A549 (cell line): Measurements from ENCODE around the gene EXOC4.

Source experiments
- CBX8 ChIP-seq: fragments of 200-600 bp; sonication (generic); IDR thresholded peaks from 2 replicates; pipeline ENCODE4 v1.6.1; 2016
- CTCF ChIP-seq: fragments of >200 bp; sonication (Bioruptor Twin); formaldehyde crosslinking; IDR thresholded peaks from 3 replicates; pipeline ENCODE4 v1.5.1; 2016
- ESRRA ChIP-seq: fragments of 150-350 bp; IDR thresholded peaks from 2 replicates; pipeline ENCODE4 v1.6.1; 2014; ENCODE audit warnings: mild to moderate bottlenecking, low read length, borderline replicate concordance
- HOXA7 ChIP-seq: fragments of 250-450 bp; sonication (Bioruptor Pico); IDR thresholded peaks from 2 replicates; pipeline ENCODE4 v1.5.0; 2020; ENCODE audit warnings: mild to moderate bottlenecking, moderate library complexity
- KDM1A ChIP-seq: fragments of 200-600 bp; sonication (generic); IDR thresholded peaks from 2 replicates; pipeline ENCODE4 v1.6.1; 2016; ENCODE audit warnings: low read depth, mild to moderate bottlenecking
- MAX ChIP-seq: IDR thresholded peaks from 2 replicates; pipeline ENCODE4 v1.6.1; 2012
- POLR2A ChIP-seq: IDR thresholded peaks from 2 replicates; pipeline ENCODE4 v1.6.1; 2012; ENCODE audit warnings: mild to moderate bottlenecking, low read length
- RARB ChIP-seq: fragments of 250-450 bp; sonication (Bioruptor Pico); IDR thresholded peaks from 2 replicates; pipeline ENCODE4 v1.8.0; 2021; ENCODE audit warnings: mild to moderate bottlenecking, moderate library complexity
- RFX5 ChIP-seq: fragments of 450-650 bp; IDR thresholded peaks from 2 replicates; pipeline ENCODE4 v1.7.1; 2014; ENCODE audit warnings: antibody characterized with exemption, mild to moderate bottlenecking, moderate library complexity
- ZNF302 ChIP-seq: fragments of 250-450 bp; sonication (Bioruptor Pico); IDR thresholded peaks from 2 replicates; pipeline ENCODE4 v1.9.0; 2021; ENCODE audit warnings: inconsistent platforms, mild to moderate bottlenecking, moderate library complexity

- TF ChIP-seq CTCF (no peak), ZNF302 (no peak), MAX (no peak), ESRRA (no peak), HOXA7 (CRISPR knock-in tag) (no peak), POLR2A (no peak), RARB (CRISPR knock-in tag) (no peak), RFX5 (no peak), CBX8 (no peak), KDM1A (no peak)
These were observed 430.2 kb downstream of the EXOC4 start for GRCh38 chr7:133683182-133683454.
